Uterus (tissue), 2 donors: Measurements from ENCODE around the gene CTXN1.

Source experiments
- POLR2A ChIP-seq, 2 donors: fragments of 450-650 bp; IDR thresholded peaks; one replicate each; pipeline ENCODE4 v1.6.1; 2016; ENCODE audit warnings: antibody characterized with exemption in 2 of 2, mild to moderate bottlenecking in 1 of 2, moderate library complexity in 1 of 2
- TF ChIP-seq, protein P1 (sequence below), 4 experiments: fragments of 200-600 bp in 2 of 4; fragments of 450-650 bp in 2 of 4; sonication (generic) in 2 of 4; IDR thresholded peaks; one replicate each; pipeline ENCODE4 v1.5.1; 2016 to 2019; ENCODE audit warnings: antibody characterized with exemption in 4 of 4, mild to moderate bottlenecking in 2 of 4, moderate library complexity in 1 of 4

DNA sequence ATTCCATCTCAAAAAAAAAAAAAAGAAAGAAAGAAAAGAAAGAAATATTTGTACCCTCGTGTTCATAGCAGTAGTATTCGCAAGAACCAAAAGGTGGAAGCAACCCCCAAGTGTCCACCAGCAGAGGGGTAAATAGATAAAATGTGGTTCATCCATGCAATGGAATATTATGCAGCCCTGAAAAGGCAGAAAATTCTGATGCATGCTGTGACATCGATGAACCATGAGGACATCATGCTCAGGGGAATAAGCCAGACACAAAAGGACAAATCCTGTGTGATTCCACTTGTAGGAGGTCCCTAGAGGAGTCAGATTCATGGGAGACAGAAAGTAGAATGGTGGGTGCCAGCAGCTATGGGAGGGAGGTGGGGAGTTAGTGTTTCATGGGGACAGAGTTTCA, 44.0 kb downstream of the CTXN1 start:
- TF ChIP-seq, protein P1, sequence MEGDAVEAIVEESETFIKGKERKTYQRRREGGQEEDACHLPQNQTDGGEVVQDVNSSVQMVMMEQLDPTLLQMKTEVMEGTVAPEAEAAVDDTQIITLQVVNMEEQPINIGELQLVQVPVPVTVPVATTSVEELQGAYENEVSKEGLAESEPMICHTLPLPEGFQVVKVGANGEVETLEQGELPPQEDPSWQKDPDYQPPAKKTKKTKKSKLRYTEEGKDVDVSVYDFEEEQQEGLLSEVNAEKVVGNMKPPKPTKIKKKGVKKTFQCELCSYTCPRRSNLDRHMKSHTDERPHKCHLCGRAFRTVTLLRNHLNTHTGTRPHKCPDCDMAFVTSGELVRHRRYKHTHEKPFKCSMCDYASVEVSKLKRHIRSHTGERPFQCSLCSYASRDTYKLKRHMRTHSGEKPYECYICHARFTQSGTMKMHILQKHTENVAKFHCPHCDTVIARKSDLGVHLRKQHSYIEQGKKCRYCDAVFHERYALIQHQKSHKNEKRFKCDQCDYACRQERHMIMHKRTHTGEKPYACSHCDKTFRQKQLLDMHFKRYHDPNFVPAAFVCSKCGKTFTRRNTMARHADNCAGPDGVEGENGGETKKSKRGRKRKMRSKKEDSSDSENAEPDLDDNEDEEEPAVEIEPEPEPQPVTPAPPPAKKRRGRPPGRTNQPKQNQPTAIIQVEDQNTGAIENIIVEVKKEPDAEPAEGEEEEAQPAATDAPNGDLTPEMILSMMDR (IDR thresholded peaks at IDR 0.05), result no peak
- TF ChIP-seq POLR2A (IDR thresholded peaks at IDR 0.05), result no peak
